Measurements from ENCODE around the gene PDZRN4.

DNA sequence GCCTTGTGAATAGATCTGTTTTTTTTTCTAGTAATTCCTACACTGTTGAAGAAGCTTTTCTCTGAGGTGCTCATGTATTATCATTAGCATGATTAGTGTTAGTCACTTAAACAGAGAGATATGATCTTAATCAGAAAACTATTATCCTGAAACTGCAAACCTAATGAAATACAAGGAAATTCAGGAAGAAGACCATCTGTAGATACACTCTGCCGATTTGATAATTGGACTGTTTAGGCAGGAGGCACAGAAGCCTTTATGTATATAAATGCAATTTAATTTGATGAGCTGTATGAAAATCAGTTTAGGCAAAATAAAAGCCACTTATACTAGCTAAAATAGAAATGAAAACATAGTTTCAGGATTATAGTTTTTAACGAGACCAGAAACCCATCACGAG lies 23.3 kb downstream of the PDZRN4 start:
- TF ChIP-seq, protein P1, sequence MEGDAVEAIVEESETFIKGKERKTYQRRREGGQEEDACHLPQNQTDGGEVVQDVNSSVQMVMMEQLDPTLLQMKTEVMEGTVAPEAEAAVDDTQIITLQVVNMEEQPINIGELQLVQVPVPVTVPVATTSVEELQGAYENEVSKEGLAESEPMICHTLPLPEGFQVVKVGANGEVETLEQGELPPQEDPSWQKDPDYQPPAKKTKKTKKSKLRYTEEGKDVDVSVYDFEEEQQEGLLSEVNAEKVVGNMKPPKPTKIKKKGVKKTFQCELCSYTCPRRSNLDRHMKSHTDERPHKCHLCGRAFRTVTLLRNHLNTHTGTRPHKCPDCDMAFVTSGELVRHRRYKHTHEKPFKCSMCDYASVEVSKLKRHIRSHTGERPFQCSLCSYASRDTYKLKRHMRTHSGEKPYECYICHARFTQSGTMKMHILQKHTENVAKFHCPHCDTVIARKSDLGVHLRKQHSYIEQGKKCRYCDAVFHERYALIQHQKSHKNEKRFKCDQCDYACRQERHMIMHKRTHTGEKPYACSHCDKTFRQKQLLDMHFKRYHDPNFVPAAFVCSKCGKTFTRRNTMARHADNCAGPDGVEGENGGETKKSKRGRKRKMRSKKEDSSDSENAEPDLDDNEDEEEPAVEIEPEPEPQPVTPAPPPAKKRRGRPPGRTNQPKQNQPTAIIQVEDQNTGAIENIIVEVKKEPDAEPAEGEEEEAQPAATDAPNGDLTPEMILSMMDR (IDR thresholded peaks at IDR 0.05), result no peak
- no peak for TF ChIP-seq POLR2A (IDR thresholded peaks at IDR 0.05)
